Activated B cell treated with CpG ODN at 0.5 μM for 24 hours (primary cell): ENCODE measurements around the gene RBM15. TPM values are rescaled to one million over a fixed set of nuclear protein-coding genes. Genes with fewer than 3 reads are reported as not detected.

ENCODE experiments used
- ATAC-seq: fragments of 200-7000 bp; cut with Tn5 transposase; one replicate; pipeline ENCODE4 v1.10.0; 2021; ENCODE audit warnings: low read depth, mild to moderate bottlenecking, moderate library complexity
- CTCF ChIA-PET: fragments of 350-600 bp; sonication (Branson Sonifier 250); formaldehyde crosslinking; loops from one replicate; lab custom pipeline; 2021; ENCODE audit warnings: antibody characterized with exemption; lab: Charles Lee
- POLR2A ChIA-PET: fragments of 350-600 bp; sonication (Branson Sonifier 250); formaldehyde crosslinking; loops from one replicate; lab custom pipeline; 2021; ENCODE audit warnings: antibody characterized with exemption; lab: Charles Lee
- DNase-seq: peaks from one replicate; pipeline ENCODE4 v3.0.0; 2022
- H3K27ac Mint-ChIP-seq: one replicate; pipeline ENCODE4 v1.8.0; 2020; ENCODE audit warnings: mixed read lengths
- H3K27me3 Mint-ChIP-seq: one replicate; pipeline ENCODE4 v1.8.0; 2021; ENCODE audit warnings: mixed read lengths
- H3K36me3 Mint-ChIP-seq: one replicate; pipeline ENCODE4 v1.8.0; 2021; ENCODE audit warnings: low read depth, mixed read lengths
- H3K4me1 Mint-ChIP-seq: one replicate; pipeline ENCODE4 v1.8.0; 2021; ENCODE audit warnings: mixed read lengths
- H3K4me3 Mint-ChIP-seq: one replicate; pipeline ENCODE4 v1.8.0; 2020; ENCODE audit warnings: mild to moderate bottlenecking, mixed read lengths
- H3K9me3 Mint-ChIP-seq: one replicate; pipeline ENCODE4 v1.8.0; 2020; ENCODE audit warnings: mixed read lengths
- CTCF ChIP-seq: fragments of 200-600 bp; IDR thresholded peaks from one replicate; pipeline ENCODE4 v1.8.0; 2022; ENCODE audit warnings: antibody characterized with exemption, mild to moderate bottlenecking
- intact Hi-C: fragments of 100-400 bp; cut with micrococcal nuclease; formaldehyde crosslinking; loops from one replicate; pipeline ENCODE4 v1.15.1; 2024
- total RNA-seq: library from RNA; stranded (reverse); gene quantifications from 2 replicates; pipeline ENCODE4 v1.2.3, GENCODE V29; 2022

RBM15 gene
- total RNA-seq, 1 donor from 2014 or later = 61.1 TPM

GRCh38 chr1:110394493-110394820, 55.3 kb downstream of the RBM15 start:
- TF ChIP-seq CTCF = no peak
- intact Hi-C loops = no loop called here
- Mint-ChIP-seq H3K4me3 (no peak overlapping the region), H3K36me3 (peaks cover 30% of the 10 kb centered on the region), H3K4me1 (peaks cover 5% of the 10 kb centered on the region), H3K27me3 (no peaks in the 10 kb centered on the region), H3K27ac (no peak overlapping the region), H3K9me3 (no peaks in the 10 kb centered on the region)
- DNase-seq (no peak), ATAC-seq (no peak)
- ChIA-PET CTCF (interaction anchor here (1.4 kb wide), 1 partner anchor 186 kb away, joined by 3 read pairs; no protein-coding TSS in a partner anchor), POLR2A (interaction anchor here (1.1 kb wide), 1 partner anchor 13 kb away, joined by 5 read pairs; no protein-coding TSS in a partner anchor)

Other genes with a start within 250 kb of the RBM15 start
- gene UBL4B, start 226.9 kb upstream of the RBM15 start, total RNA-seq = not detected in 2 replicates
- gene SLC6A17, start 188.9 kb upstream of the RBM15 start, total RNA-seq = not detected in 2 replicates
- 8.5 and 9.8 TPM in 2 replicates for gene KCNC4, start 129.1 kb upstream of the RBM15 start, total RNA-seq
- gene SLC16A4, start 51.6 kb downstream of the RBM15 start, total RNA-seq = 0.89 and 1.3 TPM in 2 replicates
- gene LAMTOR5, start 68.3 kb downstream of the RBM15 start, total RNA-seq = 160 and 172 TPM in 2 replicates
- not detected in 2 replicates for gene PROK1, start 111.8 kb downstream of the RBM15 start, total RNA-seq
- gene KCNA10, start 179.8 kb downstream of the RBM15 start, total RNA-seq = not detected in 2 replicates